HFFc6 (cell line): Measurements from ENCODE around the gene SH3BGRL. TPM values are rescaled to one million over a fixed set of nuclear protein-coding genes. Genes with fewer than 3 reads are reported as not detected.

Experiments used
- DNase-seq: peaks from one replicate; pipeline ENCODE4 v3.0.0-alpha.2; 2018
- H3K27ac Mint-ChIP-seq: 2 replicates; pipeline ENCODE4 v1.8.0; 2020; ENCODE audit warnings: mild to moderate bottlenecking, mixed read lengths
- H3K27me3 Mint-ChIP-seq: 2 replicates; pipeline ENCODE4 v1.8.0; 2021; ENCODE audit warnings: mild to moderate bottlenecking, moderate library complexity, mixed read lengths; ENCODE audit not compliant: insufficient read depth
- H3K36me3 Mint-ChIP-seq: 2 replicates; pipeline ENCODE4 v1.8.0; 2021; ENCODE audit warnings: low read depth, mixed read lengths
- H3K4me1 Mint-ChIP-seq: 2 replicates; pipeline ENCODE4 v1.8.0; 2020; ENCODE audit warnings: low read depth, mixed read lengths
- H3K4me3 Mint-ChIP-seq: 2 replicates; pipeline ENCODE4 v1.8.0; 2020; ENCODE audit warnings: mild to moderate bottlenecking, moderate library complexity, mixed read lengths
- H3K9me3 Mint-ChIP-seq: 2 replicates; pipeline ENCODE4 v1.8.0; 2020; ENCODE audit warnings: mild to moderate bottlenecking, mixed read lengths
- CTCF ChIP-seq: fragments of 200-600 bp; sonication (generic); IDR thresholded peaks from 2 replicates; pipeline ENCODE4 v1.5.0; 2021; ENCODE audit warnings: antibody characterized with exemption, mild to moderate bottlenecking
- total RNA-seq, 6 experiments: library from RNA; stranded (reverse); fragmentation: NEBNext Ultra II Directional; extraction: Animal tissue kit (Norgen Biotek cat#: 25700); gene quantifications; 2 replicates in 1 of 6; 3 replicates in 5 of 6; pipeline ENCODE4 v1.2.3, GENCODE V29; 2021

Gene SH3BGRL
- total RNA-seq, 6 experiments from 2014 or later = 77.8 to 90.3 (median 81.2) TPM

- no peak for TF ChIP-seq CTCF
- no peak for DNase-seq
- Mint-ChIP-seq H3K27me3 (no peaks in the 10 kb centered on the region), H3K36me3 (peaks cover 4% of the 10 kb centered on the region; the same call in 1 of the 2 replicates), H3K4me1 (no peaks in the 10 kb centered on the region), H3K9me3 (no peaks in the 10 kb centered on the region), H3K4me3 (no peak overlapping the region), H3K27ac (no peak overlapping the region)
These were observed 13.8 kb downstream of the SH3BGRL start for GRCh38 chrX:81215685-81216084.

GRCh38 chrX:81229229-81229628, 27.3 kb downstream of the SH3BGRL start:
- no peaks in the 10 kb centered on the region for H3K4me1 Mint-ChIP-seq
- no peaks in the 10 kb centered on the region for H3K27me3 Mint-ChIP-seq

GRCh38 chrX:81229901-81230300, 28.0 kb downstream of the SH3BGRL start:
- no peak overlapping the region for H3K27ac Mint-ChIP-seq
- DNase-seq = no peak
- H3K9me3 Mint-ChIP-seq = no peaks in the 10 kb centered on the region
- no peaks in the 10 kb centered on the region for H3K36me3 Mint-ChIP-seq
- H3K27me3 Mint-ChIP-seq = no peaks in the 10 kb centered on the region
- no peak for TF ChIP-seq CTCF
- no peak overlapping the region for H3K4me3 Mint-ChIP-seq
- H3K4me1 Mint-ChIP-seq = no peaks in the 10 kb centered on the region

More at GRCh38 chrX:81229229-81229628, 27.3 kb downstream of the SH3BGRL start:
- no peak for TF ChIP-seq CTCF
- DNase-seq = no peak
- Mint-ChIP-seq H3K27ac (no peak overlapping the region), H3K36me3 (no peaks in the 10 kb centered on the region), H3K4me3 (no peak overlapping the region), H3K9me3 (no peaks in the 10 kb centered on the region)

GRCh38 chrX:81231476-81231875, 29.6 kb downstream of the SH3BGRL start:
- no peak for TF ChIP-seq CTCF
- Mint-ChIP-seq H3K9me3 (no peaks in the 10 kb centered on the region), H3K27me3 (no peaks in the 10 kb centered on the region), H3K36me3 (no peaks in the 10 kb centered on the region), H3K4me1 (no peaks in the 10 kb centered on the region), H3K4me3 (no peak overlapping the region), H3K27ac (no peak overlapping the region)
- no peak for DNase-seq

GRCh38 chrX:81232218-81232617, 30.3 kb downstream of the SH3BGRL start:
- Mint-ChIP-seq H3K4me3 (no peak overlapping the region), H3K9me3 (no peaks in the 10 kb centered on the region), H3K27ac (no peak overlapping the region), H3K36me3 (peaks cover 5% of the 10 kb centered on the region; the same call in 1 of the 2 replicates), H3K4me1 (no peaks in the 10 kb centered on the region), H3K27me3 (no peaks in the 10 kb centered on the region)
- no peak for TF ChIP-seq CTCF
- no peak for DNase-seq

GRCh38 chrX:81237516-81237915, 35.6 kb downstream of the SH3BGRL start:
- TF ChIP-seq CTCF = no peak
- no peak for DNase-seq
- no peak overlapping the region for H3K27ac Mint-ChIP-seq
- H3K36me3 Mint-ChIP-seq = peaks cover 16% of the 10 kb centered on the region; the same call in 1 of the 2 replicates
- no peak overlapping the region for H3K4me3 Mint-ChIP-seq
- H3K9me3 Mint-ChIP-seq = no peaks in the 10 kb centered on the region
- H3K4me1 Mint-ChIP-seq = no peaks in the 10 kb centered on the region
- H3K27me3 Mint-ChIP-seq = no peaks in the 10 kb centered on the region
